ENCODE data around the gene NRXN3. TPM values are rescaled to one million over a fixed set of nuclear protein-coding genes. Genes with fewer than 3 reads are reported as not detected.

NRXN3 gene
- polyA plus RNA-seq, 1 donor (not counting 4 experiments of a cell fraction or from before 2014, with no cell fraction given): 0.89 TPM

- H3K9me1 ChIP-seq (ENCODE audit: control insufficient read depth, extremely low read depth, insufficient read depth, low read length): no peaks in the 10 kb centered on the region
- H3K9ac ChIP-seq (ENCODE audit: control insufficient read depth, extremely low read depth, insufficient read depth, low read length): no peak overlapping the region
- DNase-seq (ENCODE audit: low read depth, low spot score) (no peak), FAIRE-seq (no peak)
- H3K4me3 ChIP-seq (ENCODE audit: control insufficient read depth in 2 of 3, extremely low read depth in 1 of 3, insufficient read depth in 2 of 3, low read depth in 1 of 3, low read length in 3 of 3): no peak overlapping the region
- H3K27me3 ChIP-seq (ENCODE audit: control insufficient read depth, extremely low read depth, insufficient read depth, low read length): no peaks in the 10 kb centered on the region
- no peaks in the 10 kb centered on the region for H3K4me1 ChIP-seq (ENCODE audit: control insufficient read depth, extremely low read depth, insufficient read depth, low read length)
- H3K9me3 ChIP-seq (ENCODE audit: control insufficient read depth, low read depth, low read length): no peaks in the 10 kb centered on the region
- H3K27ac ChIP-seq (ENCODE audit: control insufficient read depth, insufficient read depth, low read length): no peak overlapping the region
- TF ChIP-seq, protein P1, sequence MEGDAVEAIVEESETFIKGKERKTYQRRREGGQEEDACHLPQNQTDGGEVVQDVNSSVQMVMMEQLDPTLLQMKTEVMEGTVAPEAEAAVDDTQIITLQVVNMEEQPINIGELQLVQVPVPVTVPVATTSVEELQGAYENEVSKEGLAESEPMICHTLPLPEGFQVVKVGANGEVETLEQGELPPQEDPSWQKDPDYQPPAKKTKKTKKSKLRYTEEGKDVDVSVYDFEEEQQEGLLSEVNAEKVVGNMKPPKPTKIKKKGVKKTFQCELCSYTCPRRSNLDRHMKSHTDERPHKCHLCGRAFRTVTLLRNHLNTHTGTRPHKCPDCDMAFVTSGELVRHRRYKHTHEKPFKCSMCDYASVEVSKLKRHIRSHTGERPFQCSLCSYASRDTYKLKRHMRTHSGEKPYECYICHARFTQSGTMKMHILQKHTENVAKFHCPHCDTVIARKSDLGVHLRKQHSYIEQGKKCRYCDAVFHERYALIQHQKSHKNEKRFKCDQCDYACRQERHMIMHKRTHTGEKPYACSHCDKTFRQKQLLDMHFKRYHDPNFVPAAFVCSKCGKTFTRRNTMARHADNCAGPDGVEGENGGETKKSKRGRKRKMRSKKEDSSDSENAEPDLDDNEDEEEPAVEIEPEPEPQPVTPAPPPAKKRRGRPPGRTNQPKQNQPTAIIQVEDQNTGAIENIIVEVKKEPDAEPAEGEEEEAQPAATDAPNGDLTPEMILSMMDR (optimal IDR thresholded peaks at IDR 0.05 in 1 of 3, IDR thresholded peaks at IDR 0.05 in 1 of 3, conservative IDR thresholded peaks at IDR 0.05 in 1 of 3; ENCODE audit: extremely low read depth in 1 of 3, insufficient read depth in 2 of 3, low read length in 3 of 3): no peak
- no peak for TF ChIP-seq EZH2 (IDR thresholded peaks at IDR 0.05; ENCODE audit: low read length)
- dilution Hi-C loops (cut with MboI; ENCODE audit: extremely low pct_ligation_motif_present, low sequenced_read_pairs): no loop called here
- H2AFZ ChIP-seq (ENCODE audit: control insufficient read depth, low read length): no peak overlapping the region
- H4K20me1 ChIP-seq (ENCODE audit: control insufficient read depth, extremely low read depth, insufficient read depth, low read length): no peaks in the 10 kb centered on the region
- no peaks in the 10 kb centered on the region for H3K36me3 ChIP-seq (ENCODE audit: control insufficient read depth in 2 of 2, extremely low read depth in 1 of 2, insufficient read depth in 2 of 2, low read length in 2 of 2)
- no peak overlapping the region for H3K4me2 ChIP-seq (ENCODE audit: control insufficient read depth, extremely low read depth, insufficient read depth, low read depth, low read length)
- H3K79me2 ChIP-seq (ENCODE audit: control insufficient read depth, insufficient read depth, low read length): no peaks in the 10 kb centered on the region
Observed at GRCh38 chr14:79502136-79502750, 1332.1 kb downstream of the NRXN3 start.

DNA sequence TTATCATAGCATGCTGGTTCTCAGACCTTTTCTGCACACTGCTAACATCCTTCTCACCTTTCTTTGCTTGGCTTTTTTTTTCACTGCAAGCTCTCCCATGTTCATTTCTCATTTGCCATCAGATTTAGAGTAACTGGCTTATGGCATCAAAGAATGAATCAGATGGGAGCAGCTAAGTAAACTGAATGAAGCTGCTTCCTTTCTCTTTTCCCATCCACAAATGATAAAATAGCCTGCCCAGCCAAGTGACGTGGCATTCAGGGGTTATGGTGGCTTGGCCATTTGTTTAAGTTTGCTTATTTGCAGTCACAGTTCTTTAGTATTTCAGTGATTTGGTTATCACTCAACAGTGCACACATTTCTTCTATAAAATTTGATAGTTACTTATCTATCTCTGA is 1332.6 kb downstream of the NRXN3 start:
- no peak overlapping the region for H3K27ac ChIP-seq (ENCODE audit: control insufficient read depth, insufficient read depth, low read length)
- no peak for TF ChIP-seq EZH2 (IDR thresholded peaks at IDR 0.05; ENCODE audit: low read length)
- TF ChIP-seq, protein P1 (optimal IDR thresholded peaks at IDR 0.05 in 1 of 3, IDR thresholded peaks at IDR 0.05 in 1 of 3, conservative IDR thresholded peaks at IDR 0.05 in 1 of 3; ENCODE audit: extremely low read depth in 1 of 3, insufficient read depth in 2 of 3, low read length in 3 of 3): no peak
- no peak overlapping the region for H3K4me2 ChIP-seq (ENCODE audit: control insufficient read depth, extremely low read depth, insufficient read depth, low read depth, low read length)
- no peak for FAIRE-seq
- no peaks in the 10 kb centered on the region for H3K9me3 ChIP-seq (ENCODE audit: control insufficient read depth, low read depth, low read length)
- dilution Hi-C loops (cut with MboI; ENCODE audit: extremely low pct_ligation_motif_present, low sequenced_read_pairs): no loop called here
- H3K4me3 ChIP-seq (ENCODE audit: control insufficient read depth in 2 of 3, extremely low read depth in 1 of 3, insufficient read depth in 2 of 3, low read depth in 1 of 3, low read length in 3 of 3): no peak overlapping the region
- no peaks in the 10 kb centered on the region for H3K9me1 ChIP-seq (ENCODE audit: control insufficient read depth, extremely low read depth, insufficient read depth, low read length)
- no peaks in the 10 kb centered on the region for H3K27me3 ChIP-seq (ENCODE audit: control insufficient read depth, extremely low read depth, insufficient read depth, low read length)
- no peak overlapping the region for H2AFZ ChIP-seq (ENCODE audit: control insufficient read depth, low read length)
- no peak for DNase-seq (ENCODE audit: low read depth, low spot score)
- no peaks in the 10 kb centered on the region for H3K36me3 ChIP-seq (ENCODE audit: control insufficient read depth in 2 of 2, extremely low read depth in 1 of 2, insufficient read depth in 2 of 2, low read length in 2 of 2)
- no peaks in the 10 kb centered on the region for H4K20me1 ChIP-seq (ENCODE audit: control insufficient read depth, extremely low read depth, insufficient read depth, low read length)
- no peak overlapping the region for H3K9ac ChIP-seq (ENCODE audit: control insufficient read depth, extremely low read depth, insufficient read depth, low read length)
- no peaks in the 10 kb centered on the region for H3K4me1 ChIP-seq (ENCODE audit: control insufficient read depth, extremely low read depth, insufficient read depth, low read length)
- H3K79me2 ChIP-seq (ENCODE audit: control insufficient read depth, insufficient read depth, low read length): no peaks in the 10 kb centered on the region
